ENCODE data around the gene DENND4C. TPM values are rescaled to one million over a fixed set of nuclear protein-coding genes. Genes with fewer than 3 reads are reported as not detected.
"Not testable (repeated sequence)": the region's sequence is repeated elsewhere in the genome, so short reads cannot be mapped to it uniquely, and the experiment has no call there.

DENND4C gene
- total RNA-seq, 1 donor from 2014 or later = 21.1 TPM

DNA sequence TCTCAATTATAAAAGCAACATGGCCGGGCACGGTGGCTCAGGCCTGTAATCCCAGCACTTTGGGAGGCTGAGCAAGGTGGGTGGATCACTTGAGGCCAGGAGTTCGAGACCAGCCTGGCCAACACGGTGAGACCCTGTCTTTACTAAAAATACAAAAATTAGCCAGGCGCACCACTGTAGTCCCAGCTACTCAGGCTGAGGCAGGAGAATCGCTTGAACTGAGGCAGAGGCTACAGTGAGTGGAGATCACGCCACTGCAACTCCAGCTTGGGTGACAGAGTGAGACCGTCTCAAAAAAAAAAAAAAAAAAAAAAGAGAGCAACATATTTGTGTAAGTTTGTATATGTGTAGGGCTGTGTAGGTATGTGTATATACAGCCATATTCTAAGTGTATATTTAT is 142.1 kb downstream of the DENND4C start:
- DNase-seq (ENCODE audit: low spot score) = no peak
- Mint-ChIP-seq H3K36me3 (ENCODE audit: low read depth) (peaks cover 45% of the 10 kb centered on the region), H3K4me1 (ENCODE audit: low read depth) (peaks cover 30% of the 10 kb centered on the region), H3K27ac (no peak overlapping the region), H3K27me3 (ENCODE audit: insufficient read depth) (no peaks in the 10 kb centered on the region), H3K9me3 (no peaks in the 10 kb centered on the region), H3K4me3 (no peak overlapping the region)
- intact Hi-C loops (cut with micrococcal nuclease) = loop anchor here (5.0 kb wide), 1 partner anchor 35 kb away; the partner anchor contains the start of gene ACER2

DNA sequence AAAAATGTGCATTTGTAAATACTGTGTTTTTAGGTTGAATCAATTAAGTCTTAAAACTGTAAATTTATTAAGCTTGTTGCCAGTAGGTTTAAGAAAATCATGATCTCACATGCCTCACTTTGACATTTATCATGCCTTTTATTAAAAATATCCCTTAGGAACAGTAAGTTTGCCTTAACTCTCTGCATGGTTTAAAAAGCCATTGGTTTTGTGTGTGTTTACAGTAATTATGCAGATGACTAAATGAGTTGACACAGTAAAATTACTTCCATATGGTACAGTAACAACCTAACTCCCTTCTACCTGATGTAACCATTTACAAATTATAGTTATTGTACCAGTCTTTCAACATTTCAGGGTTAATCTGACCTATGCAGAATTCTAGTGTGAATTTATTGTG is 143.0 kb downstream of the DENND4C start:
- H3K4me3 Mint-ChIP-seq = no peak overlapping the region
- H3K27me3 Mint-ChIP-seq (ENCODE audit: insufficient read depth) = no peaks in the 10 kb centered on the region
- no peak for DNase-seq (ENCODE audit: low spot score)
- peaks cover 49% of the 10 kb centered on the region for H3K36me3 Mint-ChIP-seq (ENCODE audit: low read depth)
- H3K9me3 Mint-ChIP-seq = no peaks in the 10 kb centered on the region
- no peak overlapping the region for H3K27ac Mint-ChIP-seq
- H3K4me1 Mint-ChIP-seq (ENCODE audit: low read depth) = peaks cover 40% of the 10 kb centered on the region
- intact Hi-C loops (cut with micrococcal nuclease) = loop anchor here (5.0 kb wide), 1 partner anchor 34 kb away; the partner anchor contains the start of gene ACER2

DNA sequence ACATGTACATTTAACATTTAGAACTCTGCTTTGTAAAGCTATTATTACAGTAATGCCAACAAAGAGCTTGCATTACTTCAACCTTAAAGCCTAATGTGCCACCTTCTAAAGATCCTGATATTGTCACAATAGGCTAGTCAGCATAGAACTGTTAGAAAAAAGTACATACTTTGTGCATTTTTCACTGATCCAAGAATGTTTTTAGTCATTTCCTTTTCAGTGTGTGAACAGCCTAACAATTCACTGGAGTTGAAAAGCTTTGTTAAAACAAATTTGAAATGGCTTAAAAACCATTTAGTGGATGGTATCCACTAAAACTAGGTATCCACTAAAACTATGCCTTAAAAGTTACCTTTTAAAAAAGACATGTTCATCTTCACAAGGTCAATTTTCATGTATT is 145.0 kb downstream of the DENND4C start:
- no peaks in the 10 kb centered on the region for H3K27me3 Mint-ChIP-seq (ENCODE audit: insufficient read depth)

DNA sequence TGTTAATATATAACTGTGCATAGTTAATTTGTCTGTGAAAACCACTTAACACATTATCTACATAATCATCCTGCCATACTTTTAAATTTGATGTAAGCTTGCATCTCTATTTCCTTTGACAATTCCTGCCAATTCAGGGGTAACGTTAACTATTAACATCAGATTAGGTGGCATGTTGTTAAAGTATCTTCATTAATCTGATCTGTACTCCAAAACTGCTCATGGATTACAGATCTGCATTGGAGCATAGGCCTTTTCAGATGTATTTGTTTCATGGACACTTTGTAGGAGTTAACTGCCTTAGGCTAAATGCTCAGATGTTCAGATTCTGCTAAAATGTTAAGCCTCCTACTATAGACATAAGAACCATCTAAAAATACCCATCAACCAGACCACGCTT is 146.4 kb downstream of the DENND4C start:
- H3K9me3 Mint-ChIP-seq = no peaks in the 10 kb centered on the region
- H3K4me3 Mint-ChIP-seq = peak overlapping the region; percentile 98
- no peaks in the 10 kb centered on the region for H3K27me3 Mint-ChIP-seq (ENCODE audit: insufficient read depth)
- no peak overlapping the region for H3K27ac Mint-ChIP-seq
- peaks cover 69% of the 10 kb centered on the region for H3K36me3 Mint-ChIP-seq (ENCODE audit: low read depth)
- intact Hi-C loops (cut with micrococcal nuclease) = no loop called here
- peaks cover 61% of the 10 kb centered on the region for H3K4me1 Mint-ChIP-seq (ENCODE audit: low read depth)
- no peak for DNase-seq (ENCODE audit: low spot score)

More for the DNA sequence above, 145.0 kb downstream of the DENND4C start:
- Mint-ChIP-seq H3K4me1 (ENCODE audit: low read depth) (peaks cover 48% of the 10 kb centered on the region), H3K4me3 (no peak overlapping the region), H3K9me3 (no peaks in the 10 kb centered on the region), H3K36me3 (ENCODE audit: low read depth) (peaks cover 65% of the 10 kb centered on the region), H3K27ac (no peak overlapping the region)
- intact Hi-C loops (cut with micrococcal nuclease) = no loop called here
- DNase-seq (ENCODE audit: low spot score) = no peak

DNA sequence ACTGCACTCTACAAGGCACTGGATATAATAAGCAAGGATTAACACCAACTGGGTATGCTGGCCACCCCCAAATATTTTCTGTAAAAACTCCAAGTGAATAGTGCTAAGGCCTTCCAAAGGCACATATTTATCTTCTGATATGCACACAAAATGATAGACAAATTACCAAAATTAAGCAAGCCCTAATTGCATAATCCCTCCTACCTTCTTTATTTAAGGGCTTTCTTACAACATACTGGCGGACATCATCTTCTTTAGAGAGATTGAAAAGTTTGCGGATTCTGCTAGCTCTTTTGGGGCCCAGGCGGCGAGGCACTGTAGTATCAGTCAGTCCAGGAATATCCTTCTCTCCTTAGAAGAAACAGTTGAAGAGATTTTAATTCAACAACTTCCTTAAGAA is 147.7 kb downstream of the DENND4C start:
- H3K27me3 Mint-ChIP-seq (ENCODE audit: insufficient read depth) = no peaks in the 10 kb centered on the region
- H3K9me3 Mint-ChIP-seq = no peaks in the 10 kb centered on the region
- H3K4me3 Mint-ChIP-seq = peak overlapping the region; percentile 98
- peaks cover 67% of the 10 kb centered on the region for H3K4me1 Mint-ChIP-seq (ENCODE audit: low read depth)
- peak overlapping the region; percentile 76 for H3K27ac Mint-ChIP-seq
- intact Hi-C loops (cut with micrococcal nuclease) = no loop called here
- H3K36me3 Mint-ChIP-seq (ENCODE audit: low read depth) = peaks cover 67% of the 10 kb centered on the region
- no peak for DNase-seq (ENCODE audit: low spot score)

DNA sequence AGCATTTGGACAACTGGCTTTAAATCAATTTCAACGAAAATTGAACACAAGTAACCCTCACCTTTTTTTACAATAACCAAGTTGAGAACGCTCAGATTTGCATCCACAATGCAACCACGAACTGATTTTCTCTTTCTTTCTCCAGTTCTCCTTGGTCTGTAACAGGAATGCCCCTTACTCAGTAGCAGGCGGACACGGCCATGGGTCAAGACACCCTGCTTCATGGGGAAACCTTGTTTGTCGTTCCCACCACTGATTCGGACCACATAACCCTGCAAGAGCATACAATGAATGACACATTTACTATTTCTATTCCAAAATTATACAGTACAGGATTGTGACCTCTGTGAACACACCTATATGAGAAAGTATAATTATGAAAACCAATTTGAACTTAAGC is 148.2 kb downstream of the DENND4C start:
- DNase-seq (ENCODE audit: low spot score) = no peak
- H3K27ac Mint-ChIP-seq = peak overlapping the region; percentile 98
- peak overlapping the region; percentile 98 for H3K4me3 Mint-ChIP-seq
- H3K9me3 Mint-ChIP-seq = no peaks in the 10 kb centered on the region
- H3K36me3 Mint-ChIP-seq (ENCODE audit: low read depth) = peaks cover 63% of the 10 kb centered on the region
- intact Hi-C loops (cut with micrococcal nuclease) = no loop called here
- peaks cover 62% of the 10 kb centered on the region for H3K4me1 Mint-ChIP-seq (ENCODE audit: low read depth)
- H3K27me3 Mint-ChIP-seq (ENCODE audit: insufficient read depth) = no peaks in the 10 kb centered on the region

DNA sequence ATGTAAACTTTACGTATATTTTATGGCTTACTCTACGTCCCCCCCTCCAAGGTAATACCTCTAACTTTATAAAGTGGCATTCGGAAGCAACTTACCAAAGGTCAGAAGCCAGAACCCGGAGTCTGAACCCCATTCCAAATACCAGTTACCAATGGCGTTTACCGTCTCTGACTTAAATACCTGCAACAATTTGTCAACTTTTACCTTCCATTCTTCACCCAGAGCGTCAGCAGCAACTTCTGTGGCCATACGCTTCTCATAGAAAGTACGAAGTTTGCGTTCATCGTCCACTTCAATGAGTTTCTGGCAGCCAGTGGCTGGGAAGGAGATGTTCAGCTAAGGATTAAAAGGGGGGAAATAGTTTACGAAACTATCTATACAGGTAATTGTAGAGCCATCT is 148.8 kb downstream of the DENND4C start:
- DNase-seq (ENCODE audit: low spot score) = no peak
- no peaks in the 10 kb centered on the region for H3K9me3 Mint-ChIP-seq
- no peaks in the 10 kb centered on the region for H3K27me3 Mint-ChIP-seq (ENCODE audit: insufficient read depth)
- H3K36me3 Mint-ChIP-seq (ENCODE audit: low read depth) = peaks cover 58% of the 10 kb centered on the region
- H3K4me1 Mint-ChIP-seq (ENCODE audit: low read depth) = peaks cover 61% of the 10 kb centered on the region
- H3K27ac Mint-ChIP-seq = peak overlapping the region; percentile 98
- peak overlapping the region; percentile 98 for H3K4me3 Mint-ChIP-seq
- intact Hi-C loops (cut with micrococcal nuclease) = no loop called here

DNA sequence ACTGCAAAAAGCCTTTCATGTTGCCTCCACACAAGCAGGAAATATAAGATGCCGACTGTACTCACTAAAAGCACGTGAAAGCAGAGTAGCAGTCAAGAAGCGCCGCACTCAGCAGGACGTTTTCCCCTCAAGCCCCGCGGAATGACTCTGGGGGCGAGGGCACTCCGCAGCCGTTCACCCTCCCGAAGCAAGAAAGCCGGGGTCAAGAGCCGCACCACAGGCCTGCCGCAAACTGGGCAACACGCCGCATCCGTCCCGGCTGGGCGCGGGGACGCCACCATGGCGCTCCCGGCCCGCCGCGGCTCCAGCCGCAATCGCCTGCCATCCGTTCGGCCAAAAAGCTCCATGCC is 149.2 kb downstream of the DENND4C start:
- Mint-ChIP-seq H3K27ac (peak overlapping the region; percentile 98), H3K36me3 (ENCODE audit: low read depth) (peaks cover 54% of the 10 kb centered on the region), H3K4me3 (peak overlapping the region; percentile 98), H3K4me1 (ENCODE audit: low read depth) (peaks cover 61% of the 10 kb centered on the region), H3K9me3 (no peaks in the 10 kb centered on the region), H3K27me3 (ENCODE audit: insufficient read depth) (no peaks in the 10 kb centered on the region)
- no peak for DNase-seq (ENCODE audit: low spot score)
- intact Hi-C loops (cut with micrococcal nuclease) = loop anchor here (1.0 to 10.0 kb wide), 11 partner anchors 29 to 1655 kb away; partner anchors contain the start of genes DENND4C, HACD4, HAUS6 and MLLT3

DNA sequence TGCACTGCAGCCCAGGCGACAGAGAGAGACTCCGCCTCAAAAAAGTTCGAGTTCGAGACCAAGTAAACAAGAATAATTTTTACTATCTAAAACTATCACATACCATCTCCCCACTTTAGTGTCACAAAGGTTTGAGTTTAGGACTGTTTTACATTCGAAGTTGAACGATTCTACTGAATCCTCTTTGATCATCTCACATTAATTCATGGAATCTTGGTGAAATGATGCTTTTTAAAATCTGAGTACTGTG is 150.3 kb downstream of the DENND4C start:
- H3K27ac Mint-ChIP-seq = peak overlapping the region; percentile 98
- peaks cover 56% of the 10 kb centered on the region for H3K4me1 Mint-ChIP-seq (ENCODE audit: low read depth)
- H3K4me3 Mint-ChIP-seq = peak overlapping the region; percentile 98
- intact Hi-C loops (cut with micrococcal nuclease) = loop anchor here (1.0 to 10.0 kb wide), 11 partner anchors 28 to 1654 kb away; partner anchors contain the start of genes DENND4C, HACD4, HAUS6 and MLLT3
- no peaks in the 10 kb centered on the region for H3K9me3 Mint-ChIP-seq
- DNase-seq (ENCODE audit: low spot score) = no peak
- H3K36me3 Mint-ChIP-seq (ENCODE audit: low read depth) = peaks cover 48% of the 10 kb centered on the region
- no peaks in the 10 kb centered on the region for H3K27me3 Mint-ChIP-seq (ENCODE audit: insufficient read depth)

DNA sequence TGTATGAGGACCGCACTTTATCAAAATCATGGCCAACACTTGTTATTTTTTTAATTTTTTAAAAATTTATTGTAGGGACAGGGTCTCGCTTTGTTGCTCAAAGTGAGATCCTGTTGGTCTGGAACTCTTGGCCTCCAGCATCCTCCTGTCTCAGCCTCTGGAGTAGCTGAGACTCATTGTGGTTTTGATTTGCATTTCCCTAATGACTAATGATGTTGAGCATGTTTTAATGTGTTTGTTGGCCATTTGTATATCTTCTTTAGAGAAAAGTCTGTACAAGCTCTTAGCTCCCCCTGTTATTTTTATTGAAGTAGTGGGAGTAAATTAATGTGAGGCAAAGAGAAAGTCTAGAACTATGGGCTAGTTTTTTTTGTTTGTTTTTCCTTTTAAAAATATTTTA is 151.2 kb downstream of the DENND4C start:
- Mint-ChIP-seq H3K4me3 (no peak overlapping the region), H3K27me3 (ENCODE audit: insufficient read depth) (no peaks in the 10 kb centered on the region), H3K9me3 (no peaks in the 10 kb centered on the region), H3K36me3 (ENCODE audit: low read depth) (peaks cover 40% of the 10 kb centered on the region), H3K4me1 (ENCODE audit: low read depth) (peaks cover 47% of the 10 kb centered on the region), H3K27ac (no peak overlapping the region)
- intact Hi-C loops (cut with micrococcal nuclease) = loop anchor here (5.0 to 10.0 kb wide), 3 partner anchors 613 to 1653 kb away; partner anchors contain the start of genes HACD4 and MLLT3
- DNase-seq (ENCODE audit: low spot score) = no peak

DNA sequence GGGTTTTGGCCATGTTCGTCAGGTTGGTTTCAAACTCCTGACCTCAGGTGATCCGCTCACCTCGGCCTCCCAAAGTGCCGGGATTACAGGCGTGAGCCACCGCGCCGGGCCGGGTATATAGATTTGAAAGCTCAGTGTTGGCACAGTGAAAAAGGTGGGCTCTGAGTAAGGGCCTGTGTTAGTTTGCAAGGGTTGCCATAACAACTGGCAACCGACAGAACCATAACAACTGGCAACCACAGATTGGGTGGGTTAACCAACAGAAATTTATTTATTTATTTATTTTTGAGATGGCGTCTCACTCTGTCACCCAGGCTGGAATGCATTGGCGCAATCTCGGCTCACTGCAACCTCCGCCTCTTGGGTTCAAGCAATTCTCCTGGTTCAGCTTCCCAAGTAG is 154.7 kb downstream of the DENND4C start:
- not testable (repeated sequence) for H3K27ac Mint-ChIP-seq; H3K27me3 Mint-ChIP-seq (ENCODE audit: insufficient read depth); H3K36me3 Mint-ChIP-seq (ENCODE audit: low read depth); H3K4me3 Mint-ChIP-seq; H3K9me3 Mint-ChIP-seq; DNase-seq (ENCODE audit: low spot score)
- H3K4me1 Mint-ChIP-seq (ENCODE audit: low read depth) = peaks cover 20% of the 10 kb centered on the region
- intact Hi-C loops (cut with micrococcal nuclease) = loop anchor here (10.0 kb wide), 2 partner anchors 610 to 1650 kb away; partner anchors contain the start of gene HACD4

DNA sequence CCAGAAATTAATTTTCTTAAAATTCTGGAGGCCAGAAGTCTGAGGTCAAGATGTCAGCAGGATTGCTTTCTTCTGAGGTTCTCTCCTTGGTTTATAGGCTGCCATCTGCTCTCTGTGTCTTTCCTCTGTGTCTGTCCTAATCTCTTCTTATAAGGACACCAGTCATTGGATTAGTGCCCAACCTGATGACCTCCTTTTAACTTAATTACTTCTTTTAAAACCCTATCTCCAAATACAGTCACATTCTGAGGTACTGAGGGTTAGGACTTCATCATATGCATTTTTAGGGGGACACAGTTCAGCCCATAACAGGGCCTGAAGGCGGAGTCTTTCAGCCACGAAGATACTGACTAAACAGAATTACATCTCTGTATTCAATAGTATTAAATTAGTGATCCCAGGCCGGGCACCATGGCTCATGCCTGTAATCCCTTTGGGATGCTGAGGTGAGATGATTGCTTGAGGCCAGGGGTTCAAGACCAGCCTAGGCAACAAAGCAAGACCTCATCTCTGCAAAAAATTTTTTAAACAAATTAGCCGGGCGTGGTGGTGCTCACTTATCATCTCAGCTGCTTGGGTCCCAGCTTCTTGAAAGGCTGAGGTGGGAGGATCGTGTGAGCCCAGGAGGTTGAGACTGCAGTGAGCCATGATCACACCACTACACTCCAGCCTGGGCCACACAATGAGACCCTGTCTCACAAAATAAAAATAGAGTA is 155.5 kb downstream of the DENND4C start:
- Mint-ChIP-seq H3K27ac (no peak overlapping the region), H3K27me3 (ENCODE audit: insufficient read depth) (peaks cover 7% of the 10 kb centered on the region), H3K36me3 (ENCODE audit: low read depth) (peaks cover 4% of the 10 kb centered on the region), H3K9me3 (no peaks in the 10 kb centered on the region), H3K4me3 (no peak overlapping the region), H3K4me1 (ENCODE audit: low read depth) (peaks cover 17% of the 10 kb centered on the region)
- no peak for DNase-seq (ENCODE audit: low spot score)
- intact Hi-C loops (cut with micrococcal nuclease) = loop anchor here (10.0 kb wide), 2 partner anchors 609 to 1649 kb away; partner anchors contain the start of gene HACD4

DNA sequence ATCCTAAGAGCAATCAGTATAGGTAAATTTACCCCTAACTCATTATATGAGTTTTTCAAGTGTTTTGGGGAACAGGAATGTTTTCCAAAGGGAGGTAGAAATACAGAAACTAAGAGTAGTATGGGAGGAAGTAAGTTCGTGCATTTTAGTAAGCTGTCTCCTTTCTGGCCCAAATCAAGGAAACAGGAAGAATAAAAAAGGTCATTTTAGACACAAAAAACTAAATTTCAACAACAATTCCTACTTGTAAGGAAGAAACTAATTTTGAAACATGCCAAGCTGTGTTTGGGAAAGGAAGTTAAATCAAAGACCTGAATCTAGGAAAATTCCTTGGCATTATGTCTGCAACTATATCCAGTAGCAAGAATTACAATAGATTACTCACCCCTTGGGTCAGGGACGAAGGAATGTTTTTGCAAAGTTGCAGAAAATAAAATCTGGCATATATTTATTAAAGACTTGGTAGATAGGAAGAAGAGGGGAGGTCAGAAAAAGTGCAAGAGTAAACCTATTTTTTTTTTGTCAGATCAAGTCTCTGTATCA is 156.1 kb downstream of the DENND4C start:
- DNase-seq (ENCODE audit: low spot score) = no peak
- H3K4me3 Mint-ChIP-seq = no peak overlapping the region
- peaks cover 2% of the 10 kb centered on the region for H3K36me3 Mint-ChIP-seq (ENCODE audit: low read depth)
- no peaks in the 10 kb centered on the region for H3K9me3 Mint-ChIP-seq
- no peak overlapping the region for H3K27ac Mint-ChIP-seq
- peaks cover 7% of the 10 kb centered on the region for H3K27me3 Mint-ChIP-seq (ENCODE audit: insufficient read depth)
- intact Hi-C loops (cut with micrococcal nuclease) = loop anchor here (10.0 kb wide), 2 partner anchors 608 to 1648 kb away; partner anchors contain the start of gene HACD4
- peaks cover 10% of the 10 kb centered on the region for H3K4me1 Mint-ChIP-seq (ENCODE audit: low read depth)
